ENCODE measurements around the gene PLCG1. TPM values are rescaled to one million over a fixed set of nuclear protein-coding genes. Genes with fewer than 3 reads are reported as not detected.

PLCG1 gene
- total and polyA plus RNA-seq, 11 donors = 32.5 to 72.2 (median 52.8) TPM

DNA sequence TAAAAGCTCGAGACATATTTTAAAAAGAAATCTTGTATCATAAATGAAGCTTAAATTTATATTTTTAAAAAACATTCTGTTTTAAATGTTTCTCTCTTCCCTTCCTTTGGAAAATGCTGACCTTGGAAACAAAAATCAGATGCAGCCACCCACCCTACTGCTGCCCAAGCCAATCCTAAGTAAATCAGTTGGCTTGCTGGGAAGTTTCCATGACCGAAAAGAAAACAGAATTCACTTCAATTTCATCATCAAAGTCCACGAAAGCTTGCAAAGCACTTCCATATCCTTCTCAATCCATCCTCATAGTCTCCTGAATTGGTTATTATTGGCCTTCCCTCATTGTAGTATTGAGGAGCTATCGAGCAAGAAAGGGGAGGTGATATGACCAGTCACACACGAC, 80.1 kb downstream of the PLCG1 start:
- H3K4me3 ChIP-seq = no peak overlapping the region
- DNase-seq = no peak
- no peaks in the 10 kb centered on the region for H3K9me3 ChIP-seq
- H3K4me1 ChIP-seq = peaks cover 0 to 35% (median 19%) of the 10 kb centered on the region in 12 donors
- no peaks in the 10 kb centered on the region for H3K27me3 ChIP-seq
- intact Hi-C loops (cut with DNase I) = no loop called here
- WGBS, 4 donors = 80 to 88% (median 83%) methylated on average over 5 of the region's 5 CpGs
- TF ChIP-seq POLR2A (IDR thresholded peaks at IDR 0.05) = no peak
- TF ChIP-seq, protein P1, sequence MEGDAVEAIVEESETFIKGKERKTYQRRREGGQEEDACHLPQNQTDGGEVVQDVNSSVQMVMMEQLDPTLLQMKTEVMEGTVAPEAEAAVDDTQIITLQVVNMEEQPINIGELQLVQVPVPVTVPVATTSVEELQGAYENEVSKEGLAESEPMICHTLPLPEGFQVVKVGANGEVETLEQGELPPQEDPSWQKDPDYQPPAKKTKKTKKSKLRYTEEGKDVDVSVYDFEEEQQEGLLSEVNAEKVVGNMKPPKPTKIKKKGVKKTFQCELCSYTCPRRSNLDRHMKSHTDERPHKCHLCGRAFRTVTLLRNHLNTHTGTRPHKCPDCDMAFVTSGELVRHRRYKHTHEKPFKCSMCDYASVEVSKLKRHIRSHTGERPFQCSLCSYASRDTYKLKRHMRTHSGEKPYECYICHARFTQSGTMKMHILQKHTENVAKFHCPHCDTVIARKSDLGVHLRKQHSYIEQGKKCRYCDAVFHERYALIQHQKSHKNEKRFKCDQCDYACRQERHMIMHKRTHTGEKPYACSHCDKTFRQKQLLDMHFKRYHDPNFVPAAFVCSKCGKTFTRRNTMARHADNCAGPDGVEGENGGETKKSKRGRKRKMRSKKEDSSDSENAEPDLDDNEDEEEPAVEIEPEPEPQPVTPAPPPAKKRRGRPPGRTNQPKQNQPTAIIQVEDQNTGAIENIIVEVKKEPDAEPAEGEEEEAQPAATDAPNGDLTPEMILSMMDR (IDR thresholded peaks at IDR 0.05) = no peak
- no peak for ATAC-seq
- no peak overlapping the region for H3K27ac ChIP-seq
- no peaks in the 10 kb centered on the region for H3K36me3 ChIP-seq

DNA sequence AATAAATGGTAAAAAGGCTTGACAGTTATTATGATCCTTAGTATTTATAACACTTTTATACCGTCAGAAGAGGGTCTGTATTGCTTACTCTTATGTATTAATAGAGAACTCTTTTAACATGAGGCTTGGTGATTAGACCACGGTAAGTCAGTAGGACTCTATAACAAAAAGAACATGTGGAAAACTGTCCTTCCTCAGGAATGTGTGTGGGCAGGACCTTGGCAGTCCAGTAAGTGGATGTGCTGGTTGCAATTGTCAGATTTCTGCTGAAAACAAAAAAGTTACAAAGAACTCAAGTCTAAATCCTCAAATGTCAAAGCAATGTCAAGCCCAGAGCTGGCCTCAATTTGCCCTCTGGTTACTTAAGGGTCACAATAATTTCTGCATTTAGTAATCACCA, 81.1 kb downstream of the PLCG1 start:
- H3K27me3 ChIP-seq = no peaks in the 10 kb centered on the region
- intact Hi-C loops (cut with DNase I) = no loop called here
- H3K4me3 ChIP-seq = no peak overlapping the region
- 51 to 70% (median 58%) methylated on average over 2 of the region's 2 CpGs for WGBS, 4 donors
- peak in 1 of 5 donors; percentile 29 for DNase-seq
- peaks cover 0 to 35% (median 17%) of the 10 kb centered on the region in 12 donors for H3K4me1 ChIP-seq
- peak in 2 of 4 donors; percentile 41 to 54 for ATAC-seq
- no peaks in the 10 kb centered on the region for H3K9me3 ChIP-seq
- H3K36me3 ChIP-seq = no peaks in the 10 kb centered on the region
- no peak for TF ChIP-seq POLR2A (IDR thresholded peaks at IDR 0.05)
- TF ChIP-seq, protein P1 (IDR thresholded peaks at IDR 0.05) = no peak
- no peak overlapping the region for H3K27ac ChIP-seq

DNA sequence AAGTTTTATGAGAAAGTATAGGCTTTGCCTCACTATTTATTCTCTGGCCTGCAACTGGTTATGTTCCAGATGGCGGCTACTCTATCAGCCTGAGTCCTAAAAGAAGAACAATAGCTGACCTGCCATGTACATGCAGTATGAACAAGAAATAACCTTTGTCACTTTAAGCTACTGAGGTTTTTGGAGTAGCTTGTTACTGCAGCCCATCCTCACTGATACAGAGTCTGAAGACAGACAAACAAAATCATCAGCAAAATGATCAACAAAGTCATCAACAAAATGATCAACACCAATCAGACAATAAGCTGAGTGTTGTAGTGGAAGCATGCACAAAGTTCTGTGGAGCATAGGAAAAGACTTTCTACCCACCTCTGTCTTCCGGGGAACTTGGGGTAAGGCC, 82.5 kb downstream of the PLCG1 start:
- TF ChIP-seq POLR2A (IDR thresholded peaks at IDR 0.05) = no peak
- TF ChIP-seq, protein P1 (IDR thresholded peaks at IDR 0.05) = no peak
- H3K27me3 ChIP-seq = no peaks in the 10 kb centered on the region
- H3K27ac ChIP-seq = no peak overlapping the region
- peaks cover 0 to 33% (median 14%) of the 10 kb centered on the region in 12 donors for H3K4me1 ChIP-seq
- H3K4me3 ChIP-seq = no peak overlapping the region
- intact Hi-C loops (cut with DNase I) = no loop called here
- 97 to 99% (median 98%) methylated on average over 2 of the region's 2 CpGs for WGBS, 4 donors
- DNase-seq (no peak), ATAC-seq (no peak)
- no peaks in the 10 kb centered on the region for H3K36me3 ChIP-seq
- H3K9me3 ChIP-seq = no peaks in the 10 kb centered on the region

DNA sequence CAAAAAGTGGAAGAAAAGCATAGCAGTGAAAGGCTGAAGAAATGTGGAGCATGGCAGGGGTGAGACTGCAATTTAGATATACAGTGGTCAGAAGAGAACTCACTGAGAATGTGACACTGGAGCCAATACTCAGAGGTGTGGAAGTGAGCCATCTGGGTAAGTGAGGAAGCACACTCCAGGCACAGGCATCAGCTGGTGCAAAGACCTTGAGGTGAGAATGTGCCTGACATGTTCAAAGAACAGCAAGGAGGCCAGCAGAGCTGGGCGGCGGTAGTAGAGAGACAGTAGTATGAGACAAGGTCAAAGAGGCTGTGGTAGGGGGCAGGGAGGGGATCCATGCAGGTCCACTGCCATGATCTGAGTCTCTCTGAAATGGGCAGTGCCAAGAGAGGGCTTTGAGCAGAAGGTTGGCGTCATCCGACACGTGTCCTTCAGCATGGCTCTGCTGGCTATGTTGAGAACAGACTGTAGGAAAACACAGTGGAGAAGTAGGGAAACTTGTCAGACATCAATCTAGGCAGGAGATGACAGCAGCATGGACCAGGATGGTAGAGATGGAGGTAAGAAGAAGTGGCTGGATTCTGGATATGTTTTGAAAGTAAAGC, 84.4 kb downstream of the PLCG1 start:
- intact Hi-C loops (cut with DNase I) = no loop called here
- peaks cover 0 to 33% (median 14%) of the 10 kb centered on the region in 12 donors for H3K4me1 ChIP-seq
- peak in 2 of 4 donors; percentile 26 to 42 for ATAC-seq

More for the DNA sequence above, 84.4 kb downstream of the PLCG1 start:
- Histone ChIP-seq H3K36me3 (no peaks in the 10 kb centered on the region), H3K9me3 (no peaks in the 10 kb centered on the region), H3K27ac (peak overlapping the region in 6 of 12 donors; percentile 8 to 56 (median 35)), H3K4me3 (no peak overlapping the region), H3K27me3 (no peaks in the 10 kb centered on the region)
- TF ChIP-seq, protein P1 (IDR thresholded peaks at IDR 0.05) = no peak
- no peak for TF ChIP-seq POLR2A (IDR thresholded peaks at IDR 0.05)
- no peak for DNase-seq
- WGBS, 4 donors = 91 to 96% (median 95%) methylated on average over 5 of the region's 5 CpGs
